GM12891 (cell line): Measurements from ENCODE around the gene CCL16.

ENCODE experiments used
- POLR2A ChIP-seq: IDR thresholded peaks from 2 replicates; pipeline ENCODE4 v1.6.1; 2011; ENCODE audit warnings: low read depth, low read length, control low read depth
- POLR2AphosphoS5 ChIP-seq: IDR thresholded peaks from 2 replicates; pipeline ENCODE4 v1.6.1; 2011; ENCODE audit warnings: low read depth, low read length, control low read depth
- SPI1 ChIP-seq: IDR thresholded peaks from 2 replicates; pipeline ENCODE4 v1.6.1; 2011; ENCODE audit warnings: low read depth, low read length, control low read depth
- TAF1 ChIP-seq: IDR thresholded peaks from 2 replicates; pipeline ENCODE4 v1.6.1; 2011; ENCODE audit warnings: low read depth, low read length, control low read depth

- TF ChIP-seq POLR2AphosphoS5 (no peak), POLR2A (peak; percentile 47; the same call in 1 of the 2 replicates), TAF1 (no peak), SPI1 (no peak)
These were observed 50.9 kb downstream of the CCL16 start, which contains the start of gene RDM1 for GRCh38 chr17:35930211-35931065.
